NB4 (cell line): ENCODE results near the gene GLDN.

Experiments
- MAX ChIP-seq: IDR thresholded peaks from 2 replicates; pipeline ENCODE4 v1.6.1; 2011; ENCODE audit warnings: low read depth, low read length
- TF ChIP-seq, protein P1 (sequence below): IDR thresholded peaks from one replicate; pipeline ENCODE4 v1.5.1; 2012; ENCODE audit warnings: low read depth, low read length

DNA sequence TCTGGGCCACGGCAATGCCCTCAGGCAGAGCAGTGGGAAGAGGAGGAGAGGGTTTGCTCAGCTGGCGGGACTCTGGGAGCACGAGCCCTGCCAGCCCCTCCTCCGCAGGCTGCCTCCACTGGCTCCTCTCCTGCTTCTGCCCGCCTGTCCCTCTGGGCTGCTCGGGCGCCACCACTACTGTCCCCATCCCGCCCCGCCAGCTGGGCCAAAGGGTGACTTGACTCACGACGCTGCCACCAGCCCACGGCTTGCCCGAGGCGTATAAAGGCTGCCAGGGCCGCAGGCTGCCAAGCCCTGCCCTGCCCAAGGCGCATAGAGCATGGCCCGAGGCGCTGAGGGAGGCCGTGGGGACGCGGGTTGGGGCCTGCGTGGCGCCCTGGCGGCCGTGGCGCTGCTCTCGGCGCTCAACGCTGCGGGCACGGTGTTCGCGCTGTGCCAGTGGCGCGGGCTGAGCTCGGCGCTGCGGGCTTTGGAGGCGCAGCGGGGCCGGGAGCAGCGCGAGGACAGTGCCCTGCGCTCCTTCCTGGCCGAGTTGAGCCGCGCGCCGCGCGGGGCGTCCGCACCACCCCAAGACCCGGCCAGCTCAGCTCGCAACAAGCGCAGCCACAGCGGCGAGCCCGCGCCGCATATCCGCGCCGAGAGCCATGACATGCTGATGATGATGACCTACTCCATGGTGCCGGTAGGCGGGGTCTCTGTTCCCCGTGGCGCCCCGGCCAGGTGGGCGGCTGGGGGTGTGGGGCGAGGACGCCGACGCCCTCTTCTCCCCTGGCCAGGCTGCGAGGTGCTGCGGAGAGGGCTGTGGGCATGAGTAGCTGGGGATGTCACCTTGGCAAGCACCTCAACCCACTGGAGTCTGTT, at the start of gene GLDN:
- TF ChIP-seq, protein P1, sequence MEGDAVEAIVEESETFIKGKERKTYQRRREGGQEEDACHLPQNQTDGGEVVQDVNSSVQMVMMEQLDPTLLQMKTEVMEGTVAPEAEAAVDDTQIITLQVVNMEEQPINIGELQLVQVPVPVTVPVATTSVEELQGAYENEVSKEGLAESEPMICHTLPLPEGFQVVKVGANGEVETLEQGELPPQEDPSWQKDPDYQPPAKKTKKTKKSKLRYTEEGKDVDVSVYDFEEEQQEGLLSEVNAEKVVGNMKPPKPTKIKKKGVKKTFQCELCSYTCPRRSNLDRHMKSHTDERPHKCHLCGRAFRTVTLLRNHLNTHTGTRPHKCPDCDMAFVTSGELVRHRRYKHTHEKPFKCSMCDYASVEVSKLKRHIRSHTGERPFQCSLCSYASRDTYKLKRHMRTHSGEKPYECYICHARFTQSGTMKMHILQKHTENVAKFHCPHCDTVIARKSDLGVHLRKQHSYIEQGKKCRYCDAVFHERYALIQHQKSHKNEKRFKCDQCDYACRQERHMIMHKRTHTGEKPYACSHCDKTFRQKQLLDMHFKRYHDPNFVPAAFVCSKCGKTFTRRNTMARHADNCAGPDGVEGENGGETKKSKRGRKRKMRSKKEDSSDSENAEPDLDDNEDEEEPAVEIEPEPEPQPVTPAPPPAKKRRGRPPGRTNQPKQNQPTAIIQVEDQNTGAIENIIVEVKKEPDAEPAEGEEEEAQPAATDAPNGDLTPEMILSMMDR = no peak
- TF ChIP-seq MAX = no peak
